Ovary (tissue), 9 donors: ENCODE results near the gene P2RX6. TPM values are rescaled to one million over a fixed set of nuclear protein-coding genes. Genes with fewer than 3 reads are reported as not detected.

ENCODE experiments used
- DNase-seq, 5 donors: peaks; one replicate each; pipeline ENCODE4 v3.0.0-alpha.2; 2019 to 2020
- H3K27ac ChIP-seq, 2 donors: fragments of 200-600 bp; one replicate each; pipeline versions ENCODE4 v1.5.1 to v1.8.0; 2019 to 2022
- H3K27me3 ChIP-seq: fragments of 200-600 bp; one replicate; pipeline ENCODE4 v1.8.0; 2022
- H3K36me3 ChIP-seq: fragments of 200-600 bp; sonication (generic); one replicate; pipeline ENCODE4 v1.5.1; 2019
- H3K4me1 ChIP-seq: one replicate; pipeline ENCODE4 v1.8.1; 2013; ENCODE audit warnings: mild to moderate bottlenecking, moderate library complexity; ENCODE audit not compliant: insufficient read depth
- H3K4me3 ChIP-seq: fragments of 200-600 bp; sonication (generic); one replicate; pipeline ENCODE4 v1.5.1; 2017
- H3K9me3 ChIP-seq, 2 donors: fragments of 200-600 bp in 1 of 2; sonication (generic) in 1 of 2; one replicate each; pipeline versions ENCODE4 v1.5.1 to v1.8.1; 2013 to 2019; ENCODE audit warnings: mild to moderate bottlenecking in 1 of 2, moderate library complexity in 1 of 2
- CTCF ChIP-seq, 3 donors: fragments of 450-650 bp in 2 of 3; fragments of 200-600 bp in 1 of 3; IDR thresholded peaks; one replicate each; pipeline versions ENCODE4 v1.5.1 to v1.8.0; 2016 to 2022; ENCODE audit warnings: antibody characterized with exemption in 3 of 3, mild to moderate bottlenecking in 1 of 3
- EP300 ChIP-seq: sonication (generic); formaldehyde crosslinking; IDR thresholded peaks from one replicate; pipeline ENCODE4 v1.6.1; 2017; ENCODE audit warnings: antibody characterized with exemption
- POLR2A ChIP-seq: fragments of 450-650 bp; IDR thresholded peaks from one replicate; pipeline ENCODE4 v1.6.1; 2017; ENCODE audit warnings: antibody characterized with exemption, mild to moderate bottlenecking, moderate library complexity
- WGBS, 3 donors: extraction: QIAGEN DNeasy Blood & Tissue Kit in 1 of 3; methylation state at CpG; one replicate each; pipeline versions ENCODE4 v1.1.5 to v1.1.7; 2013 to 2017; 5-methylcytosine and 5-hydroxymethylcytosine counted together
- intact Hi-C, 4 donors: fragments of 100-400 bp; cut with DNase I; formaldehyde crosslinking; loops; one replicate each; pipeline versions ENCODE4 v1.11.0 to v1.15.1; 2022 to 2023
- polyA plus RNA-seq, 2 donors: library from polyadenylated mRNA; stranded (reverse); fragments of 200-250 nt in 1 of 2; fragments of 350-450 nt in 1 of 2; fragmentation: Illumina TruSeq in 1 of 2; extraction: RNeasy Lipid Tissue Mini Kit (QIAGEN cat#74804) in 1 of 2; gene quantifications; one replicate each; pipeline ENCODE4 v1.2.3, GENCODE V29; 2013 to 2014
- total RNA-seq, 7 donors: library from RNA; depleted of rRNA in 2 of 7; stranded (reverse); fragments of >200 nt in 2 of 7; fragmentation: NEBNext Ultra II Directional in 3 of 7; extraction: Animal tissue kit (Norgen Biotek cat#: 25700) in 3 of 7; gene quantifications; one replicate each; pipeline versions ENCODE4 v1.1.0 to v1.2.4, GENCODE V29; 2016 to 2023
- donor health status: DM: no; HTN: no; CAD: no; lungs with moderate emphysema.
- donor health status: DM: no; HTN: no; CAD: no.
- donor health status: Bipolar disorder and iron deficiency.
- donor health status: DM: yes; HTN: yes; CAD: no.
- donor health status: DM: no; HTN: no; CAD: no.
- donor health status: DM: yes; HTN: yes; CAD: no.

Gene P2RX6
- total and polyA plus RNA-seq, 9 donors, result 0.47 to 1.6 (median 1.0) TPM

GRCh38 chr22:21009638-21010425 is 5.1 kb upstream of the P2RX6 start:
- Histone ChIP-seq H3K36me3 (no peaks in the 10 kb centered on the region), H3K4me3 (no peak overlapping the region), H3K27me3 (no peaks in the 10 kb centered on the region), H3K9me3 (no peaks in the 10 kb centered on the region), H3K4me1 (peaks cover 4% of the 10 kb centered on the region), H3K27ac (no peak overlapping the region)
- no peak for DNase-seq
- 44 to 48% (median 45%) methylated on average over 10 of the region's 10 CpGs for WGBS, 3 donors
- intact Hi-C loops, result loop anchor here in 1 of 4 donors (10.0 kb wide), 1 partner anchor 145 kb away; no protein-coding TSS in a partner anchor
- no peak for TF ChIP-seq EP300
- TF ChIP-seq POLR2A, result no peak
- no peak for TF ChIP-seq CTCF (IDR thresholded peaks at IDR 0.05)

GRCh38 chr22:21010426-21011113 is 4.4 kb upstream of the P2RX6 start:
- TF ChIP-seq CTCF (IDR thresholded peaks at IDR 0.05), result no peak
- TF ChIP-seq POLR2A, result no peak
- no peak for TF ChIP-seq EP300
- 93 to 96% (median 95%) methylated on average over 3 of the region's 3 CpGs for WGBS, 3 donors
- Histone ChIP-seq H3K4me3 (no peak overlapping the region), H3K9me3 (no peaks in the 10 kb centered on the region), H3K27ac (no peak overlapping the region), H3K27me3 (no peaks in the 10 kb centered on the region), H3K4me1 (peaks cover 4% of the 10 kb centered on the region), H3K36me3 (no peaks in the 10 kb centered on the region)
- no peak for DNase-seq
- intact Hi-C loops, result loop anchor here in 1 of 4 donors (10.0 kb wide), 1 partner anchor 146 kb away; no protein-coding TSS in a partner anchor

- no peaks in the 10 kb centered on the region for H3K27me3 ChIP-seq
- H3K4me3 ChIP-seq, result no peak overlapping the region
- TF ChIP-seq POLR2A, result no peak
- no peak for TF ChIP-seq CTCF (IDR thresholded peaks at IDR 0.05)
- no peak for TF ChIP-seq EP300
- peaks cover 6% of the 10 kb centered on the region for H3K4me1 ChIP-seq
- H3K27ac ChIP-seq, result no peak overlapping the region
- H3K36me3 ChIP-seq, result no peaks in the 10 kb centered on the region
- intact Hi-C loops, result loop anchor here in 1 of 4 donors (10.0 kb wide), 1 partner anchor 148 kb away; no protein-coding TSS in a partner anchor
- peak in 1 of 5 donors; percentile 16 for DNase-seq
- 75 to 81% (median 78%) methylated on average over 14 of the region's 14 CpGs for WGBS, 3 donors
- H3K9me3 ChIP-seq, result no peaks in the 10 kb centered on the region
Measured at GRCh38 chr22:21012446-21013407, 2.2 kb upstream of the P2RX6 start.
